Nephron progenitor cell (in vitro differentiated cells): Measurements from ENCODE around the gene ATP6AP2.

Experiments
- DNase-seq: peaks from one replicate; pipeline ENCODE4 v3.0.0; 2021
- H3K27ac Mint-ChIP-seq: 2 replicates; pipeline ENCODE4 v1.8.0; 2021; ENCODE audit warnings: mild to moderate bottlenecking, moderate library complexity, mixed read lengths
- H3K27me3 Mint-ChIP-seq: 2 replicates; pipeline ENCODE4 v1.8.0; 2021; ENCODE audit warnings: mild to moderate bottlenecking, low read depth, mixed read lengths; ENCODE audit not compliant: poor library complexity
- H3K36me3 Mint-ChIP-seq: 2 replicates; pipeline ENCODE4 v1.8.0; 2021; ENCODE audit warnings: low read depth, mixed read lengths
- H3K4me1 Mint-ChIP-seq: 2 replicates; pipeline ENCODE4 v1.8.0; 2021; ENCODE audit warnings: mixed read lengths
- H3K4me3 Mint-ChIP-seq: 2 replicates; pipeline ENCODE4 v1.8.0; 2021; ENCODE audit warnings: mild to moderate bottlenecking, moderate library complexity, mixed read lengths
- H3K9me3 Mint-ChIP-seq: 2 replicates; pipeline ENCODE4 v1.8.0; 2021; ENCODE audit warnings: mild to moderate bottlenecking, moderate library complexity, mixed read lengths
- CTCF ChIP-seq: fragments of 200-600 bp; sonication (generic); IDR thresholded peaks from 2 replicates; pipeline ENCODE4 v1.5.0; 2021; ENCODE audit warnings: antibody characterized with exemption

ATP6AP2 gene

GRCh38 chrX:40644821-40645358 is 64.1 kb downstream of the ATP6AP2 start:
- H3K4me1 Mint-ChIP-seq, result peaks cover 26% of the 10 kb centered on the region
- no peak for DNase-seq
- H3K27ac Mint-ChIP-seq, result no peak overlapping the region
- peaks cover 3% of the 10 kb centered on the region for H3K27me3 Mint-ChIP-seq
- H3K9me3 Mint-ChIP-seq, result peaks cover 20% of the 10 kb centered on the region
- peaks cover 6% of the 10 kb centered on the region for H3K36me3 Mint-ChIP-seq
- peak overlapping the region; percentile 66 for H3K4me3 Mint-ChIP-seq
- no peak for TF ChIP-seq CTCF

GRCh38 chrX:40646489-40647306 is 65.9 kb downstream of the ATP6AP2 start:
- Mint-ChIP-seq H3K27me3 (peaks cover 3% of the 10 kb centered on the region), H3K36me3 (peaks cover 6% of the 10 kb centered on the region), H3K4me3 (peak overlapping the region; percentile 87), H3K4me1 (peaks cover 26% of the 10 kb centered on the region), H3K27ac (peak overlapping the region; percentile 53), H3K9me3 (peaks cover 20% of the 10 kb centered on the region)
- peak; percentile 18 for DNase-seq
- no peak for TF ChIP-seq CTCF

DNA sequence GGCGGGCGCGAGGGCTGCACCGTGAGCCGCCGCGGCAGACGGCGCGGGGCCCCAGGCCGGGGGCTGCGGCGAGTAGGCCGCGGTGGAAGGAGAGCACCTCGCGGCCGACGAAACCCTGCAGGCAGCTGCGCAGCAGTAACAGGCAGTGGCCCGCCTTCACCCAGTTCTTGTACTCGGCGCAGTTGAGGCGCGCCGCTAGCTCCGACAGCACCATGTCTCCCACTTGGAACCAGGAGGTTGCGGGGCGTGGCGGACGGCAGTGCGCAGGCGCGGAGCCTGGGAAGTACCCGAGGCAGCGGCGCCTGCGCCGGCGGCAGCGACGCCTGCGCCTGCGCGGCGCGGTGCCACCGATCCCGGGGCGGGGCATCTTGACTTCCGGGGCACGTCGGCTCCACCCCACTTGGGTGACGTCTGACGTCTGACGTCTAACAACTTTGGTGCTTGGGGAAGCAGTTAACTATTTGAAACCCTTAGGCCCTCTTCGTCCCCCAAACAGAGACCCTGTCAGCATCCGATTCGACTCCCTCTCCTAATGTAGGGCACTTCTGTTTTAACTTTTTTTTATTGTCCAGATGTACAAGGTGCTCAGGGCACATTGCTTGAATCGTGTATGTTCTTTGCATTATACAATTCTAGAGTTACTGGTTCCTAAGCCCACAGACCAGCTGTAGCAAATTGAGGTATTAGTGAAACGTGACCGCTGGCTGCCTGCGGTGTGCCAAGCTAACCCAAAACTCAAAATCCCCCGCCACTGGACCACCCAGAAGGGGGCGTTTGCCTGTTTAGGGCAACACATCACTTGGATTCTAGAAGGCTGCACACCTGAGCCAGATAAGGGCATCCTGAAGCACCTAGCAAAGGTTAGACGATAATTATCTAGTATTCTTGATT is 66.8 kb downstream of the ATP6AP2 start, which contains the start of gene CXorf38:
Gene CXorf38 (minus strand): TSS at position 255 of the 891 bp plus-strand sequence. CDS start 41 bp downstream, at position 214.
- peaks cover 16% of the 10 kb centered on the region for H3K9me3 Mint-ChIP-seq
- peak within 1 kb of the TSS; percentile 74 for H3K27ac Mint-ChIP-seq
- no peak for TF ChIP-seq CTCF
- DNase-seq, result peak; percentile 92
- peak within 1 kb of the TSS; percentile 87 for H3K4me3 Mint-ChIP-seq
- peaks cover 26% of the 10 kb centered on the region for H3K4me1 Mint-ChIP-seq
- H3K27me3 Mint-ChIP-seq, result peaks cover 3% of the 10 kb centered on the region
- peaks cover under 1% of the 10 kb centered on the region for H3K36me3 Mint-ChIP-seq

DNA sequence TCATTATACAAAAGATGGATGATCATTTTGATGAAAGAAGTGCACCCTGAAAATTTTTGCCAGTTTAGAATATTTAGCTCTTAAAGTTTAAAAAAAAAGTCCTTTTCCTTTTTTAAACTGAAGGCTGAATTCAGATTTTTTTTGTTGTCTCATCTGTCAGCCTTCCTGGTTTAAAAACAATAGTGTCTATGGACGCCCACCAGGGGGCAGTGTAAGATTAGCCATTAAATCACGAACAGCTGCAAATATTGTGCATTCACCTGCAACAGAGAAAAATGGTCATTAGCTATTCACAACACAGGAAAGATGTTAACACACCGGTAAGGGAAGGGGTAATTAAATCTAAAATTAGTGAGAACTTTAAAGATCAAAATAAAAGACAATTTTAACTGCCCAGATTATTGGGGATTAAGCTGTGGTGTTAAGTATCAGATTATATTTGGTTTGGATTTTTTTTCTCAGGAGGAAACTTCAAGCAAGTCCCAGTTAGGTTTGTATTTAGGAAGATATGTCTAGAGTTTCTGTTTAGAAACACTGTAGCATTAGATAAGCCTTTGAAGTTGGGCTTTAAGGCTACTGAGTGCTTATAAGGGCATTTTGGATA is 71.0 kb downstream of the ATP6AP2 start:
- H3K4me1 Mint-ChIP-seq, result peaks cover 3% of the 10 kb centered on the region
- peak; percentile 79 for TF ChIP-seq CTCF
- DNase-seq, result peak; percentile 72
- no peaks in the 10 kb centered on the region for H3K36me3 Mint-ChIP-seq
- peak overlapping the region; percentile 4 for H3K27ac Mint-ChIP-seq
- H3K4me3 Mint-ChIP-seq, result no peak overlapping the region
- no peaks in the 10 kb centered on the region for H3K9me3 Mint-ChIP-seq
- H3K27me3 Mint-ChIP-seq, result no peaks in the 10 kb centered on the region

DNA sequence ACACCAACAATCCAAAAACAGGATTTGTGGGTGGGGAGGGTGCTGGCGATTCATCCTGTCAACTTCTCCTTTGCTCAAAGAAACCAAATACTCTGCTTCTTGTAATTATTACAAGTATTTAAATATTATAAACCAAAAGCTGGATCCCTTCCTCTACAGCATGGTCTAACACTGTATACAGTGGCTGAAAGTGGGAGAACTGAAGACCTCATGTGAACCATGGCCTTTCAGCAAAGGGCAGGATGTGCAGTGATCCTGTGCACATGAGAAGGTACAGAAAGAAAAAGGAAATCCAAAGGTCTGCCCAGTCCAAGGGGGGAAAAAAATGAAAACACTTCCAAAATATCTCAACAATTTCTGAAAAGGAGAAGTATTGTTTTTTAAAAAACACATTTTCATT is 71.9 kb downstream of the ATP6AP2 start:
- no peak overlapping the region for H3K27ac Mint-ChIP-seq
- no peak for DNase-seq
- no peaks in the 10 kb centered on the region for H3K4me1 Mint-ChIP-seq
- no peaks in the 10 kb centered on the region for H3K9me3 Mint-ChIP-seq
- no peak for TF ChIP-seq CTCF
- H3K27me3 Mint-ChIP-seq, result no peaks in the 10 kb centered on the region
- no peaks in the 10 kb centered on the region for H3K36me3 Mint-ChIP-seq
- no peak overlapping the region for H3K4me3 Mint-ChIP-seq
